Measurements from ENCODE around the gene ANKRD16. TPM values are rescaled to one million over a fixed set of nuclear protein-coding genes. Genes with fewer than 3 reads are reported as not detected.

Gene ANKRD16
- total and polyA plus RNA-seq, 2 of the 13 experiments (the other 11 are each of a cell fraction or from before 2014, with no cell fraction given) = 8.0 to 11.4 TPM

DNA sequence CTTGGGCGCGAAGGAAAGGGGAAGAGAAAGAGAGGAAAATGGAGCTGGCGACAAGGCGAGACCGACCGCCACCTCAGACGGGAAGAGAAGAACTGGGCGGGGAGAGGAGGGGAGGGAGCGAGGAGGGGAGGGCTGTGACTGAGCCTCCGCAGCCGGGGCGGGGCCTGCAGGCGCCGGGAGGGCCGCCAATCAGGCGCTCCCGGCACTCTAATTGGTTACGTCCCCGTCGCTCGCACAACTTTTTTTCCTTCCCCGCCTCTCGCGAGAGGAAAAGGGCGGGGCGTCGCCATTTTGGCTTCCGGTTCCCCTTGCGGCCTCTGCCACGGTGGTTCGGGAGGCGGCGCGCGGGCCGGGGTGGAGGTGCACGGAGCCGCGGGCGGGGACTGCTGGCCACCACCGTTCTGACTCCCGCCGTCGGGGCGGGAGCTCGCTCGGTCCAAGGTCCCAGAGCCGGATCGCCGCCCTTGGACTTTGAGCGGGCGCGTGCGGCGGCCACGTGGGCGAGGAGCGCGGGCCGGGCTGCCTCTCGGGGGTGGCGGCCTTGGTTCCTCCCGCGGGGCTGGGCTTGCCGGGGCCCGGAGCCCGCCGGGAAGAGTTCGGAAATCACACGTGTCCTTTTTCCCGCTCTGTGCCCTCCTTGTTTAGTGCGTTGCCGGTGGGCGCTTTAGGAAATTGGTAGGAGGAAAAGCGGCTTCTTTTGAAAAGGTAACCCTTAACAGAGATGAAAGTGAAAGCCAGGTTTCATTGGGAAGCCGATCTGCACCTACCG lies 76.2 kb downstream of the ANKRD16 start, which contains the start of gene GDI2 (continued):
- peak; percentile 92 for TF ChIP-seq ZNF773 (CRISPR knock-in tag; IDR thresholded peaks at IDR 0.05; ENCODE audit: borderline replicate concordance)
- peak; percentile 57 for TF ChIP-seq CCDC6 (CRISPR knock-in tag; IDR thresholded peaks at IDR 0.05)
- TF ChIP-seq, protein P1, sequence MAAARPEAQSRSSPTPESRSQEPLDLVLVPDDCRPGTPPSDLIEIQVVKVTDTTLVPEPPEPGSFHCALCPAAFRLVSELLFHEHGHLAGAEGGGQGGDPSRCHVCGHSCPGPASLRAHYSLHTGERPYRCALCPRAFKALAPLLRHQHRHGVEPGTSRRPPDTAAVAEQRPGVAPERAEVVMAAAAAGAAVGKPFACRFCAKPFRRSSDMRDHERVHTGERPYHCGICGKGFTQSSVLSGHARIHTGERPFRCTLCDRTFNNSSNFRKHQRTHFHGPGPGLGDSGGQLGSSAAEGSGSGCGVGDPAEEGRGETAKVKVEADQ (CRISPR knock-in tag; IDR thresholded peaks at IDR 0.05; ENCODE audit: borderline replicate concordance) = peak; percentile 97; the same call in 1 of the 2 replicates
- peak; percentile 19; the same call in 1 of the 2 replicates for TF ChIP-seq ZNF333 (CRISPR knock-in tag; IDR thresholded peaks at IDR 0.05; ENCODE audit: borderline replicate concordance)
- peak; percentile 90; the same call in 1 of the 2 replicates for TF ChIP-seq TEAD2 (CRISPR knock-in tag; IDR thresholded peaks at IDR 0.05)
- no peak for TF ChIP-seq GRHL1 (CRISPR knock-in tag; conservative IDR thresholded peaks at IDR 0.05)
- TF ChIP-seq, protein P2, sequence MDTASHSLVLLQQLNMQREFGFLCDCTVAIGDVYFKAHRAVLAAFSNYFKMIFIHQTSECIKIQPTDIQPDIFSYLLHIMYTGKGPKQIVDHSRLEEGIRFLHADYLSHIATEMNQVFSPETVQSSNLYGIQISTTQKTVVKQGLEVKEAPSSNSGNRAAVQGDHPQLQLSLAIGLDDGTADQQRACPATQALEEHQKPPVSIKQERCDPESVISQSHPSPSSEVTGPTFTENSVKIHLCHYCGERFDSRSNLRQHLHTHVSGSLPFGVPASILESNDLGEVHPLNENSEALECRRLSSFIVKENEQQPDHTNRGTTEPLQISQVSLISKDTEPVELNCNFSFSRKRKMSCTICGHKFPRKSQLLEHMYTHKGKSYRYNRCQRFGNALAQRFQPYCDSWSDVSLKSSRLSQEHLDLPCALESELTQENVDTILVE (CRISPR knock-in tag; IDR thresholded peaks at IDR 0.05) = peak; percentile 100
- TF ChIP-seq, protein P3, sequence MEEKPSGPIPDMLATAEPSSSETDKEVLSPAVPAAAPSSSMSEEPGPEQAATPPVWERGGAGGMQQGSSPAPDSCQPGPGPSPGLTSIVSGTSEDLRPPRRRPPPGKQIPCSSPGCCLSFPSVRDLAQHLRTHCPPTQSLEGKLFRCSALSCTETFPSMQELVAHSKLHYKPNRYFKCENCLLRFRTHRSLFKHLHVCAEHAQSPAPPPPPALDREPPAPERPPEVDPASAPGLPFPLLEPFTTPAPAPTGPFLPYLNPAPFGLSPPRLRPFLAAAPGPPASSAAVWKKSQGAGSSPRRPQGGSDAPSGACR (CRISPR knock-in tag; IDR thresholded peaks at IDR 0.05) = peak; percentile 94
- TF ChIP-seq IKZF5 (CRISPR knock-in tag; IDR thresholded peaks at IDR 0.05) = peak; percentile 98
- TF ChIP-seq, protein P4, sequence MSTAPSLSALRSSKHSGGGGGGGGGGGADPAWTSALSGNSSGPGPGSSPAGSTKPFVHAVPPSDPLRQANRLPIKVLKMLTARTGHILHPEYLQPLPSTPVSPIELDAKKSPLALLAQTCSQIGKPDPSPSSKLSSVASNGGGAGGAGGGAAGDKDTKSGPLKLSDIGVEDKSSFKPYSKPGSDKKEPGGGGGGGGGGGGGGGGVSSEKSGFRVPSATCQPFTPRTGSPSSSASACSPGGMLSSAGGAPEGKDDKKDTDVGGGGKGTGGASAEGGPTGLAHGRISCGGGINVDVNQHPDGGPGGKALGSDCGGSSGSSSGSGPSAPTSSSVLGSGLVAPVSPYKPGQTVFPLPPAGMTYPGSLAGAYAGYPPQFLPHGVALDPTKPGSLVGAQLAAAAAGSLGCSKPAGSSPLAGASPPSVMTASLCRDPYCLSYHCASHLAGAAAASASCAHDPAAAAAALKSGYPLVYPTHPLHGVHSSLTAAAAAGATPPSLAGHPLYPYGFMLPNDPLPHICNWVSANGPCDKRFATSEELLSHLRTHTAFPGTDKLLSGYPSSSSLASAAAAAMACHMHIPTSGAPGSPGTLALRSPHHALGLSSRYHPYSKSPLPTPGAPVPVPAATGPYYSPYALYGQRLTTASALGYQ (CRISPR knock-in tag; IDR thresholded peaks at IDR 0.05) = peak; percentile 65; the same call in 1 of the 2 replicates
- peak; percentile 34; the same call in 1 of the 2 replicates for TF ChIP-seq MIER3 (CRISPR knock-in tag; IDR thresholded peaks at IDR 0.05; ENCODE audit: borderline replicate concordance)
- peak; percentile 94 for TF ChIP-seq YEATS2 (CRISPR knock-in tag; IDR thresholded peaks at IDR 0.05; ENCODE audit: borderline replicate concordance)
- no peak for TF ChIP-seq LRRFIP1 (CRISPR knock-in tag; conservative IDR thresholded peaks at IDR 0.05)
- peak; percentile 77; the same call in 1 of the 2 replicates for TF ChIP-seq XBP1 (CRISPR knock-in tag; IDR thresholded peaks at IDR 0.05)
- 0 out of 2 replicates have a peak, but pooled peaks have one; percentile 33 for TF ChIP-seq CBX2 (IDR thresholded peaks at IDR 0.05; ENCODE audit: low read depth, low read length)
- TF ChIP-seq CBX2 (CRISPR knock-in tag; IDR thresholded peaks at IDR 0.05; ENCODE audit: low read depth) = peak; percentile 95; the same call in 1 of the 2 replicates
- peak; percentile 58 for TF ChIP-seq BCL6 (CRISPR knock-in tag; IDR thresholded peaks at IDR 0.05)
- peak; percentile 85; the same call in 1 of the 2 replicates for TF ChIP-seq ZNF619 (CRISPR knock-in tag; IDR thresholded peaks at IDR 0.05)
